CD4-positive, alpha-beta T cell treated with Interleukin-21 for 1 hour (primary cell): Measurements from ENCODE around the gene POPDC3.
"Not testable (repeated sequence)": the region's sequence is repeated elsewhere in the genome, so short reads cannot be mapped to it uniquely, and the experiment has no call there.

ENCODE experiments used
- DNase-seq: peaks from one replicate; pipeline ENCODE4 v3.0.0-alpha.2; 2020

POPDC3 gene, protein sequence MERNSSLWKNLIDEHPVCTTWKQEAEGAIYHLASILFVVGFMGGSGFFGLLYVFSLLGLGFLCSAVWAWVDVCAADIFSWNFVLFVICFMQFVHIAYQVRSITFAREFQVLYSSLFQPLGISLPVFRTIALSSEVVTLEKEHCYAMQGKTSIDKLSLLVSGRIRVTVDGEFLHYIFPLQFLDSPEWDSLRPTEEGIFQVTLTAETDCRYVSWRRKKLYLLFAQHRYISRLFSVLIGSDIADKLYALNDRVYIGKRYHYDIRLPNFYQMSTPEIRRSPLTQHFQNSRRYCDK

GRCh38 chr6:105179244-105180065, at the start of gene POPDC3:
Gene POPDC3 (minus strand): TSS chr6:105180014. CDS start chr6:105161909, 18,105 bp downstream.
- no peak for DNase-seq

DNA sequence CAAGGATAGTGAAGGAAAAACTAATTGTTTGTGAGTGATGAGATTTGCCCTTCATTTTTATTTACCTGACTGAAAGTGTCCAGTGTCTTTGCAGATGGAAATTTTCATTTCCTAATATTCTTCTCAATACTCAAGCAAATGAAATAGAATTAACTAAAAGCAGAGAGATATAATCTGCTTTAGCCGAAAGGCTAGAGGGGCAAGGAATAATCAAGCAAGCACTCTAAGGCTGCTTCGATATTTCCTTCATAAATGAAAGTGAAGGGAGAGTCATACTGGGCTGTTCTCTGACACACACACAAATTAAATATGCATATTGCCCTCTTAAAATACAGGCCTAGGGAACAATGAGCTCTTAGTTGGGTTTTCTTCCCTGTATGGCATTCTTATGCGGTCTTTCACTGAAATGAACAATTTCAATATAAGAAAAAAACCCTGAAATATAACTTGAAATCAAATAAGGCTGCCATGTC, 47.5 kb upstream of the POPDC3 start:
- no peak for DNase-seq

DNA sequence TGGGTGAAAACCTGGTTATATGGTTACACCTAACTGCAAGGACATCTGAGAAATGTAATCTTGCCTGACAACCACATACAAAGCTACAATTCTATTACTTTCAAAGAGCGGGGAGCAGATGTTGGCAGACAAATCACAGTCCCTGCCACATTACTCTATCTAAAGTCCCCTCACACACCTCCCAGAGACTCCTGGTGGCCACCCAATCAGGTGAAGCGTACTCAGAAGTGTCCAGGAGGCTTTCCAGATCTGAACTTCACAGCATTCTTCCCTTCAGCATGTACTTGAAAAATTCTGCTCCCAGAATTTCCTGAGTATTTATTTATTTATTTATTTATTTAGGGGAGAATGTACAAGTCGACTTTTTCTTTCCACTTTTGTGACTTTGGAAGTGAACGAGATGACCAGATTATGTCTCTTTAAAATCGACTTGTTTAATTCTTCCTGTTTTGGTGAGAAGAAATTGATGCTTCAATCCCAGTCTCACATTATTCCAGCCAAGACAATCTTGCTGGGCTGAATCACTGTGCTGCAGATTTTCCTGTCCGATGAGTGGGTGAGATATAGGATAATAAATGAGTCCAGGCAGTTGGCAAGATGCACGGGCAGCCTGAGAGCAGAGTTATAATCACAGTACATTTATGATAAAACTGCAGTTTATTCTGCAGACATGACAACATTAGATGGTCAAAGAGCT, 46.9 kb upstream of the POPDC3 start:
- DNase-seq = no peak

DNA sequence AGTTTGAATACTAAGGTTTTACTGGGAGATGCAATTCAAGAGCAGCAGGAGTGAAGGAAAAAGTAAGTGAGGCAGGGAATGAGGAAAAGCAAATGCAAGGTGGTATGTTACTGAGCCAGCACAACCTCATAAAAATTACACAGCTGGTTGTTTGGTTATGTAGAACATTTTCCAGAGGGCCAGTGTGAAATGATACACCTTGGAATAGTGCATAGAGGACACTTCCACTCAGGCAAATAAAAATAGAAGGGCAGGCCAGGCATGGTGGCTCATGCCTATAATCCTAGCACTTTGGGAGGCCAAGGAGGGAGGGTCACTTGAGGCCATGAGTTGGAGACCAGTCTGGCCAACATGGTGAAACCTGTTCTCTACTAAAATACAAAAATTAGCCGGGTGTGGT, 43.4 kb upstream of the POPDC3 start:
- no peak for DNase-seq

- DNase-seq = not testable (repeated sequence)
Measured at GRCh38 chr6:105221219-105221618, 41.4 kb upstream of the POPDC3 start.

GRCh38 chr6:105220186-105220585, 40.4 kb upstream of the POPDC3 start:
- DNase-seq = no peak

GRCh38 chr6:105219218-105219617, 39.4 kb upstream of the POPDC3 start:
- DNase-seq = not testable (repeated sequence)

- DNase-seq = no peak
Measured at GRCh38 chr6:105215506-105215905, 35.7 kb upstream of the POPDC3 start.

- no peak for DNase-seq
Measured at GRCh38 chr6:105214668-105215067, 34.9 kb upstream of the POPDC3 start.

DNA sequence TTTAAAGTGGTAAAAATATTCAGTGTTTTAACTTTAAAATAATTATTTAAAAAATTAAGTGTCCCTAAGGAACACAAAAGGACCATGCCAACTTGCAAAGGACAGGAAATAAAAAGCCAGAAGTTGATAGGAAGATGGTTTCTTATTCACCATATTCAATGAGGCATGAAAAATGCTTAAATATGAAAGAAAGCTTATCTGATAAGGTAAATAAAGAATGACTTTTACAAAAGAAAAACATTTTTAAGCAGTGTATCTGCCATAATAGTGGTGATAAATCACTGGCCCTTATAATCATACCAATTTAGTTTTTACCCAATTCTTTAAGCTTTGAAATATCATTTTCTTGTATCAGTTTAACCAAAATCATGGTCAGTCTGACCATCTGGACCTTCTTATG, 33.5 kb upstream of the POPDC3 start:
- no peak for DNase-seq

- no peak for DNase-seq
Measured at GRCh38 chr6:105212587-105212986, 32.8 kb upstream of the POPDC3 start.

DNA sequence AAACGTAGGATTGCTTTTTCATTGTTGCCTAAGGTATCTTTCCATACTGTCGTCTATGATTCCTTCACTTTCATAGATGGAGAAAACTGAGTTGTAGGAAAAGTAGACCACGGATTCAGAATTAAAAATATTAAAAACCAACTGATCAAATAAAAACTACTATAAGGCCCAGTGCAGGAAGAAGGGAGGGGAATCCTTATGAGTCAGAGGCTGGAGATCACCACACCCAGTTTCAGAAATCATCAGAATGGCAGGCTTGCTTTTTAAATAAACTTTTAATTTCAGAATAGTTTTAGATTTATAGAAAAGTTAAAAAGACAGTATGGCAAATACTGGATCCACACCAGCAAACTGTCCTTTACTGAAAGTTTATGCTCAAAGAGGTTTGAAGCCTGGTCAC, 32.0 kb upstream of the POPDC3 start:
- no peak for DNase-seq

DNA sequence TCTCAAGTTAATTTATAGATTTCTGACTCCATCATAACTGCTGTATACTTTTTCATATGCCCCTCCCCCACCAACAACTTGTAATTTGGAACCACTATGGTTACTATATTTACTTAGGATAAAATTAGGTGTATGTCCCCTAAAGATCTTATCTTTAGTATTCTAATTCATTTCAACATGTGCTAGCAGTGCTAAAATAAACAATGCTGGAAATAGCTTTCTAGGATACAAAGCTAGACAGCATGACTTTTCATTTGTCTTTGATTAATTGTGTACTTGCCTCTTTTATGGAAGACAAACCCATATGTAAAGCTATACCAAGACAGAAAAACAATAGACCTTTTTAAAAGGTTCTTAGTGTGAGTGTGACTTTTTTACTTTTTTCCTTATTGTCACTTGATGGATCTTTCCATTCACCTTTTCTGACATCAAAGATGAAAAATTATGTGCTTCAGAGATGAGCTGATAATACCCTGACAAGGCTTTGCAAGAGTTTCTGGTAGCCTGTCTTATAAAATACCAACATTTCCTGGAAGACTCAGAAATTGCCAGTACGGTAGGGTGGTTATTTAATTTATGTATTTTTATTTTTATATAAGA, 31.2 kb upstream of the POPDC3 start:
- no peak for DNase-seq

- DNase-seq = no peak
Measured at GRCh38 chr6:105209950-105210706, 30.3 kb upstream of the POPDC3 start.

- DNase-seq = no peak
Measured at GRCh38 chr6:105207524-105208269, 27.9 kb upstream of the POPDC3 start.

DNA sequence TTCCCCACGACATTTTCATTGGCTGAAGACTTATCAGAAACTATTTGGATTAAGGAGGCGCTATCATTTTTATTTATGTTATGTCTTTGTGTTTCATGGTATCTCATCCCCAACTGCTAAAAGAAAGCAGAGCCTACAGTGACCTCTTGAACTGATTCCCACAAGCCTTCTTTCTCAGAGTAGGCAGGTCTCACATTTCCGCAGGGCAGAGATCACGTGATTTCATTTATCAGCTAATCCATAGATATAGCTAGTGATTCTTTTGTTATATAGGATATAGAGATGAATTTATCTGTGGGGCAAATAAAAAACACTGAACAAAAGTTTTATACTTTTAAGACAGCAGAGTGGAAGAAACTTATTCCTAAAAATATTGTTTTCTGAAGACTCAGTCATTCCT, 25.0 kb upstream of the POPDC3 start:
- no peak for DNase-seq

DNA sequence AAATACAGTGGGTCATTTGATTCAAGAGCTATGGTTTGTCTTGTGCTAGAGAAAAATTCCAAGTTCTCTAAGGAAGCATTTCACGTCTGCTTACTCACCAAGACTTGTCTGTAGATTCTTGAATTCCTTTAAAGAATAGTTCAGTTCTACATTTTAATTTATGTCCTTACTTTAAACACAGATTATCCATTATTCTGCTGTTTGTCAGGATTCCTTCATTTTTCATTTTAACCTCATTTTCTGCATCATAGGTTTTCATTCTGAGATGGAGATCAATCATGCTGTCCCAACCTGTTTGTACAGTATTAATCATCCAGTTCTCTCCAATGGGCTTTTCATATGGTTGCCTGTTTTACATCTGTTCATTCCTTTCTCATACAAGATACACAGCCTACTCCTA, 24.5 kb upstream of the POPDC3 start:
- no peak for DNase-seq

DNA sequence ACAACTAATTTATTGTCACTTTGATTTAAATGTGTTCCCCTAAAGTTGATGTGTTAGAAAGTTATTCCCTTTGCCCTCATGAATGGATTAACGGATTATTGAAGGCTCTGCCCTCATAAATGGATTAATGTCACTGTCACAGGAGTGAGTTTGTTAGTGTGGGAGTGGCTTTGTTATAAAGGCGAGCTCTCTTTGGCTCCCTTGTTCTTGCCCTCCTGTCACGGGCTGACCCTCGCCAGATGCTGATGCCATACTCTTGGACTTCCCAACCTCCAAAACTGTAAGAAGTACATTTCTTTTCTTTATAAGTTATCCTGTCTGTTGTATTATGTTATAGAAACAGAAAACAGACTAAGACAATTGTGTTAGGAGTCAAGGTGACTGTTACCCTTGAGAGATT, 22.7 kb upstream of the POPDC3 start:
- DNase-seq = no peak

DNA sequence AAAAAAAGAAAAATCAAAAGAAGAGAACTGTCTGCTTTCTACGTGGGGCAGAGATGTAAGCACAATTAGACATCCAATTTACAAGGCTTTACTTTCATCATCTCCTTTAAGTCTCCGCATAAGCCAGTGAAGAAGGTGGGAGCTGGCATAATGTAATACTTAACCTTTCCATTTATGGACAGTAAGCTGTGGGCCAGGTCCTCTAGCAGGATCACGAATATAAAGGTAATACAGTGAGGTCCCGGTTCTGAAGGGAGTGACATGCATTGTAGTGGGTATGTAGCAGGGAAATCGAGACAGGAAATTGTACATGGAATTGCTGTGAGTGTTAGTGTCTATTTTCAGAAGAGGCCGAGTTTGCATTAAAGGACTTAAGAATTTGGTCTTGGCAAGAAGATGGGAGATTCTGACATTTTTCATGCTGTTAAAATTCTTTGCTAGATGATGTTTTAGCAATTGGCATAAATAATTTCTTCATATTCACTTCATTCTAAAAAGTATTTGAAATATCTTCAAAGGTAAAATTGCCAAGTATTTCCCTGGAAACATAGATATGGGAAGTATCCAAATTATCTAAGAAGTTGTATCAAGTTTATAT, 20.4 kb upstream of the POPDC3 start:
- no peak for DNase-seq

DNA sequence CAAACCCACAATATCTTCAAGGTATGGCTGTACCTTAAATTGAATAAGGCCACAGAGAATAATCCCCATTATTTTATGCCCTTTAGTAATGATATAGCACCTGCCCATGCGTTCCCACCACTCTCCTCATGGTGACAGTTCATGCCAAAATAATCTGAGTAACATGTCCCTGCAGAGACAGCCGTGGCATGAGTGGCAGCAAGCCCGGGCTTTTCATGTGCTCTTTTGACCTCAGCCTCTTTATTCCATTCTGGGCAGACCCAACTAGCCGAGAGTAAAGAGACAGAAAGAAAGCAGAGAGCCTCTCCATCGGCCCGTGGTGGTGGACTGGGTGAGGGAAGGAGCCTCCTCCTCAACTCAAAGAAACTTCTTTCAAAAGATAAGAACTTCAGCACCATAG, 19.9 kb upstream of the POPDC3 start:
- DNase-seq = no peak

GRCh38 chr6:105196076-105196475, 16.3 kb upstream of the POPDC3 start:
- DNase-seq = no peak
